Osteocyte (in vitro differentiated cells): ENCODE results near the gene SHROOM3. TPM values are rescaled to one million over a fixed set of nuclear protein-coding genes. Genes with fewer than 3 reads are reported as not detected.

Source experiments
- DNase-seq: peaks from one replicate; pipeline ENCODE4 v3.0.0; 2021; ENCODE audit warnings: mixed read lengths; ENCODE audit not compliant: unreplicated experiment; ENCODE audit errors: extremely low spot score
- H3K27ac Mint-ChIP-seq: one replicate; pipeline ENCODE4 v1.8.0; 2021; ENCODE audit warnings: mild to moderate bottlenecking, mixed read lengths; ENCODE audit not compliant: unreplicated experiment
- H3K27me3 Mint-ChIP-seq: one replicate; pipeline ENCODE4 v1.8.0; 2021; ENCODE audit warnings: mixed read lengths; ENCODE audit not compliant: unreplicated experiment
- H3K36me3 Mint-ChIP-seq: one replicate; pipeline ENCODE4 v1.8.0; 2021; ENCODE audit warnings: mixed read lengths; ENCODE audit not compliant: unreplicated experiment
- H3K4me1 Mint-ChIP-seq: one replicate; pipeline ENCODE4 v1.8.0; 2021; ENCODE audit warnings: mixed read lengths; ENCODE audit not compliant: unreplicated experiment
- H3K4me3 Mint-ChIP-seq: one replicate; pipeline ENCODE4 v1.8.0; 2021; ENCODE audit warnings: mild to moderate bottlenecking, moderate library complexity, mixed read lengths; ENCODE audit not compliant: unreplicated experiment
- H3K9me3 Mint-ChIP-seq: one replicate; pipeline ENCODE4 v1.8.0; 2021; ENCODE audit warnings: mixed read lengths; ENCODE audit not compliant: unreplicated experiment
- CTCF ChIP-seq: fragments of 200-600 bp; sonication (generic); IDR thresholded peaks from 2 replicates; pipeline ENCODE4 v1.5.0; 2021; ENCODE audit warnings: antibody characterized with exemption, mild to moderate bottlenecking, moderate library complexity
- total RNA-seq: library from RNA; stranded (reverse); gene quantifications from 2 replicates; pipeline ENCODE4 v1.2.1, GENCODE V29; 2021

SHROOM3 gene
- total RNA-seq, 1 donor from 2014 or later: 4.8 TPM

- no peaks in the 10 kb centered on the region for H3K4me1 Mint-ChIP-seq
- no peak for TF ChIP-seq CTCF
- no peak for DNase-seq
- peaks cover 12% of the 10 kb centered on the region for H3K27me3 Mint-ChIP-seq
- H3K9me3 Mint-ChIP-seq: peaks cover 19% of the 10 kb centered on the region
- H3K36me3 Mint-ChIP-seq: peaks cover 10% of the 10 kb centered on the region
- H3K27ac Mint-ChIP-seq: no peak overlapping the region
- H3K4me3 Mint-ChIP-seq: no peak overlapping the region
These were observed 50.4 kb downstream of the SHROOM3 start for GRCh38 chr4:76485450-76485849.

- TF ChIP-seq CTCF: no peak
- no peak overlapping the region for H3K4me3 Mint-ChIP-seq
- peaks cover 4% of the 10 kb centered on the region for H3K27me3 Mint-ChIP-seq
- H3K4me1 Mint-ChIP-seq: no peaks in the 10 kb centered on the region
- no peak for DNase-seq
- no peak overlapping the region for H3K27ac Mint-ChIP-seq
- H3K9me3 Mint-ChIP-seq: peaks cover 14% of the 10 kb centered on the region
- H3K36me3 Mint-ChIP-seq: peaks cover 4% of the 10 kb centered on the region
These were observed 51.7 kb downstream of the SHROOM3 start for GRCh38 chr4:76486588-76487276.

GRCh38 chr4:76487621-76488020, 52.6 kb downstream of the SHROOM3 start:
- Mint-ChIP-seq H3K27ac (no peak overlapping the region), H3K9me3 (peaks cover 7% of the 10 kb centered on the region), H3K27me3 (no peaks in the 10 kb centered on the region), H3K4me1 (no peaks in the 10 kb centered on the region), H3K36me3 (peaks cover 4% of the 10 kb centered on the region), H3K4me3 (no peak overlapping the region)
- TF ChIP-seq CTCF: no peak
- DNase-seq: no peak

GRCh38 chr4:76488455-76488854, 53.4 kb downstream of the SHROOM3 start:
- no peak for DNase-seq
- H3K9me3 Mint-ChIP-seq: peaks cover 6% of the 10 kb centered on the region
- no peaks in the 10 kb centered on the region for H3K4me1 Mint-ChIP-seq

More at GRCh38 chr4:76488455-76488854, 53.4 kb downstream of the SHROOM3 start:
- no peak overlapping the region for H3K4me3 Mint-ChIP-seq
- H3K36me3 Mint-ChIP-seq: peaks cover 4% of the 10 kb centered on the region
- no peak overlapping the region for H3K27ac Mint-ChIP-seq
- no peak for TF ChIP-seq CTCF
- no peaks in the 10 kb centered on the region for H3K27me3 Mint-ChIP-seq
